GM08714 (cell line): ENCODE data around the gene SLX9.

Source experiments
- H3K4me3 ChIP-seq: fragments of 200-500 bp; sonication (Bioruptor generic); 2 replicates; pipeline ENCODE4 v1.5.1; 2014; ENCODE audit warnings: mild to moderate bottlenecking, low read length, inconsistent platforms
- ZNF274 ChIP-seq: IDR thresholded peaks from 2 replicates; pipeline ENCODE4 v1.6.1; 2012; ENCODE audit warnings: mild to moderate bottlenecking, low read depth, low read length

Gene SLX9, protein sequence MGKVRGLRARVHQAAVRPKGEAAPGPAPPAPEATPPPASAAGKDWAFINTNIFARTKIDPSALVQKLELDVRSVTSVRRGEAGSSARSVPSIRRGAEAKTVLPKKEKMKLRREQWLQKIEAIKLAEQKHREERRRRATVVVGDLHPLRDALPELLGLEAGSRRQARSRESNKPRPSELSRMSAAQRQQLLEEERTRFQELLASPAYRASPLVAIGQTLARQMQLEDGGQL

DNA sequence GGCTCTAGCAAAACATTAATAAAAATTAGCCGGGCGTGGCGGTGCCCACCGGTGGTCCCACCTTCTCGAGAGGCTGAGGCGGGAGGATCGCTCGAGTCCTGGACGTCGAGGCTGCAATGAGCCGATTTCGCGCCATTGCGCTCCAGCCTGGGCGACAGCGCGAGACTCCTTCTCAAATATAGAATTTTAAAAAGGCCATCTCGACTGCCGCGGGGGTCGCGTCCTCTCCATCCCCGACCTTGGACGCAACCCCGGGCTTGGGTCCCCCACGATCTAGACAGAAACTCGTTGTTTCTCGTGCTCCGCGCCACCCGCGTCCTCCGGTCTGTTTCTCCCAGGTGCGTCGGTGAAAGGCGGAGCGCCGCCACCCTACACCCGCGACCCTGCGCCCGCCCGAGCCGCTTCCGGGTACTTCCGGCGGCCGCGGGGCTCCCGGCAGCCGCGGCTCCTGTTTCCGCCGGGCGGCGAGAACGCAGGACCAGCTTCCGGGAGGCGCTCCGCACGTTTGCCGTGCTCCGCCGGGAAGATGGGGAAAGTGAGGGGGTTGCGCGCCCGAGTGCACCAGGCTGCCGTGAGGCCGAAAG is at the start of gene SLX9:
Gene SLX9, plus strand, starts transcription at position 498 of the 584 bp plus-strand sequence. Its CDS starts 29 bp downstream, at position 527.
- peak within 1 kb of the TSS; percentile 85 for H3K4me3 ChIP-seq
- no peak for TF ChIP-seq ZNF274

DNA sequence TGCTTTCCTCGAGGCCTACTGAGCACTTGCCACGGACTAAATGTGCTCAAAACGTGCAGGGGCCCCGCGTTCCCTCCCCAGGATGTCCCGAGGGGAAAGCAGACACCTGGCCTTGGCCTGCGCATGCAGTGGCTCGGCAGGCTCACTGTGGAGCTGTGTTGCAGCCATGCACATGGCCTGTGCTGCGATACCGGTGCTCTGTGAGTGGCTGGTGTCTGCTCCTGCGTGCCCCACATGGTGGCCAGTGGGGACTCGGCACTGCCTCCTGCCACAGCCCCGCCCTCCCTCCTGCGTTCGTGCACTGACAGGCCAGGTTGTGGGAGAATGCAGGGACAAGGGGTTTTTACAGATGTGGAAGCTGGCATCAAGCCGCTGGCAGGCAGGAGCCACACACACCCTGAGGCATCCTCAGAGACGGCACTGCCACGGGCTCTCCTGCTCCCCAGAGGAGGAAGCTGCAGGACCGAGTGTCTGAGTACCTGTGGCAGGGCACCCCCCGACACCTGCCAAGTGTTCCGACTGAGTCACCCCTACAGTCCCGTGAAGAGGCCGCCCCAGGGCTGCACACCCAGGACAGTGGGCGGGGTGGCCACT is 49.4 kb upstream of the SLX9 start:
- no peak overlapping the region for H3K4me3 ChIP-seq
- no peak for TF ChIP-seq ZNF274

DNA sequence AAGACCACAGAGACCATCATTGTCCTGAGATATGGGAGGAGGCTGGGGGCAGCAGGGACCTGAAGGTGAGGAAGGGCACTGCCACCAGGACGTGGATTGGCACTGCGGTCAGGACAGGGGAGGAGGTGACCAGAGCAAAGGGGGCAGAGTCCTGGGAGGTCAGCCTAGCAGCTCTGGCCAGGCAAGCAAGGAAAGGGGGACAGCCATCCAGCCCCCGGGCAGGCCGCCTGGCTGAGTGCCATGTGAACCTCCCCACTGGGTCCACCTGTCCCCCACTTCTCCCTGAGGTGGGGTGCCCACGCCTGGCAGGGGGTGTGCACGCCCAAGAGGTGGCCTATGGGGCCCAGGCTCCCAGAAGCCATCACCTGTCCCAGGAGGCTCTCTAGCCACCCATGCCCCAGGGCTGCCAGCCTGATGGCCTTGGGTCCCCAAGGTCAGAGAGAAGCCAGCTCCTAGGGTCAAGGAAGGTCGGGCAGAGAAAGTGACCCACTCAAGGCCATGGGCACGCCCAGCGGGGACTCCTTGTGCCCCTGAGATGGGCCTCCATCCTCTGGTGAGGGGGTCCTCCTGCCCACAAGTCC is 48.8 kb upstream of the SLX9 start:
- no peak overlapping the region for H3K4me3 ChIP-seq
- no peak for TF ChIP-seq ZNF274

DNA sequence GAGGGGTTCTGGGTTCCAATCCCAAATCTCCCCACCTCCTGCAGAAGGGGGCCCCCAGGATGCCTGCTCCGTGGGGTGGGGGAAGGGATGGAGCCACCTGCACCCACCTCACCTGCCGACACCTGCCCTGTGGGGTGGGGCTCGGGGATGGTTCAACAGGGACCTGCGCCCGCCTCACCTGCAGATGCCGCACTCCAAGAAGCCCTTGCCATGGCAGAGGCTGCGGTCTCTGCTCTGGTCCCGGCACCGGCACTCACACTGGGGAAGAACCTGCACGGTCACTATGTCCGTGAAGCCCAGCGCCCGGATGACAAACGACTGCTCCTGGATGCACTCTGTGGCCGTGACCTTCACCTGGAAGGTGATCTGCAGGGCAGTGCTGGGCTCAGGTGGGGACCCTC is 48.2 kb upstream of the SLX9 start:
- no peak for TF ChIP-seq ZNF274
- H3K4me3 ChIP-seq = no peak overlapping the region

DNA sequence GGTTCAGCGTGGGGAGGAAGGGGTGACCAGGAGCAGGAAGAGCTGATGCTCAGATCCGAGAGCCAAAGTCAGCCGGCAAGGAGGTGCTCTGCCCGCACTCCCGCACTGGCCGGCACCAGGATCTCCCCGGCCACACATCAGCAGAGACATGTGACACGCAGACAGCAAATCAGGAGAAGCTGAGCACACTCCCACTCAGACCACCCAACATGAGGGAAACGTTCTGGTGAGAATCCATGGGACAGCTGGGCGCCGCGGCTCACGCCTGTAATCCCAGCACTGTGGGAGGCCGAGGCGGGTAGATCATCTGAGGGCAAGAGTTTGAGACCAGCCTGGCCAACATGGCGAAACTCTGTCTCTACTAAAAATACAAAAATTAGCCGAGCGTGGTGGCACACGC is 47.7 kb upstream of the SLX9 start:
- H3K4me3 ChIP-seq = no peak overlapping the region
- TF ChIP-seq ZNF274 = no peak

DNA sequence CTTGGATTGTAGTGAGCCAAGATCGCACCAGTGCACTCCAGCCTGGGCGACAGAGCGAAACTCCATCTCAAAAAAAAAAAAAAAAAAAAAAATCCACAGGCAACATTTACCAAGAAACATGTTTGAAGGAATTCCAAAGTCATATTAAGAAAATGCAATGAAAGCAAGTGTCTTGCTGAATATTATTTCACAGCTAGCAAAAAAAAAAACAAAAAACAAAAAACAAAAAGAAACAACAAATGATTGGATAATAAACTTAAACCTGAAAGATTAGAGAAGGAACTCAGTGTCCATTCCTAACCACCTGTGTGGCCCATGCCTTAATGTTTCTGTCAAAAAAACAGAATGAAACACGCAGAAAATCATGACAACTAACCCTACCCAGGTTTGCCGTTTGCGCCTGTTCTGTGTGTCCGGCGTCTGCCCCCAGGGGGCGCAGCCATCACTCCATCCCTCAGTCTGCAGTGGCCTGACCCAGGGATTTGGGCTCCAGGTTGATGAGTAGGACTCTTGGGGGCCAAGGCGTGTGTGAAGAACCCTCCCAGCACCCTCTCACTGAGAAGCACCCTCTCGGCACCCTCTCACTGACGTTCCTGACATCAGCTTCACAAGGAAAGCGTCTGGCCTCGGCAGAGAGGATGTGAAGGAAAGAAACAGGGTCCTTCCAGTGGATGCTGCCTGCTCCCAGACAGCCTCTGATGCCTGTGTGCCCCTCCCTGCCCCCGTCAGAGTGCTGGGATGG is 47.1 kb upstream of the SLX9 start:
- TF ChIP-seq ZNF274 = no peak

DNA sequence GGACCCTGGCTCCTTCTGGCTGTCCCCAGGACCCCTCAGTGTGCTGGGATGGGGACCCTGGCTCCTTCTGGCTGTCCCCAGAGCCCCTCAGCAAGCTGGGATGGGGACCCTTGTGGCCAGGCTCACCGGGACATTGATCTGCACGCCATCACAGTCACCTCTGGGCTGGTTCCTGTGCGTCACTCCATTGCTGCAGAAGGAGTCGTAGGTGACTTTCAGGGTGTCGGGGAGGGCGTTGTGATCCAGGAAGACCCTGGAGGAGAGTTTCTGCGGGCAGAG is 46.6 kb upstream of the SLX9 start:
- no peak overlapping the region for H3K4me3 ChIP-seq
- no peak for TF ChIP-seq ZNF274

More for the DNA sequence above, 47.1 kb upstream of the SLX9 start:
- H3K4me3 ChIP-seq = no peak overlapping the region

DNA sequence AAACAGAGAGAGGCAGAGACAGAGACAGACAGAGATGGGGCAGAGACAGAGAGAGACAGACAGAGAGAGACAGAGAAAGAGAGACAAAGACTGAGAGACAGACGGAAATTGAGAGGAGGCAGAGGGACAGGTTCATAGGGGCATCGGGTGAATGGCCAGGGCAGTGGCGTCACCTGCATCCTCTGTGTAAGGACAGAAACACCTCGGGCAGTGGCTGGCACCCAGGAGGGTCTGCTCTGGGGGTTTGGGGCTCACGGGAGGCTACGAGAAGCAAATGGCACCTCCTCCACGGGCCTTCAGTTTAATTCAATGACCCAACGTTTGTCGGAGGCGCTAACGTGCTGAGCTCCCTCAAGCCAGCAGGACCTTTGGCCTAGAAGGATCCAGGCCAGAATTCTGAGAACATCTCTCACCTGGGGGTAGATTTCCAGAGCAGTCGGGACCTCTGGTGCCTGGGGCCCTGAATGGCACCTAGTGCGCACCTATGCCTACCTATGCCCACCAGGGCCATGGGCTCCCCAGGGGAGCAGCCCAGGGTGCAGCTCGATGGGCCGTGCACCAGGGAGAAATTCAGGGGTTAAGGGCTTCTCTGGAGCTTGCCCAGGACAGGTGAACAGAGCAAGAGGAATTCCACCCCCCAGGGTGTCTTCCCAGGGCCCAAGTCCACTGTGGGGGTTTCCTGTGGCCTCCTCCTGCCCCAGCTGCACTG is 45.7 kb upstream of the SLX9 start:
- no peak for TF ChIP-seq ZNF274
- H3K4me3 ChIP-seq = no peak overlapping the region

DNA sequence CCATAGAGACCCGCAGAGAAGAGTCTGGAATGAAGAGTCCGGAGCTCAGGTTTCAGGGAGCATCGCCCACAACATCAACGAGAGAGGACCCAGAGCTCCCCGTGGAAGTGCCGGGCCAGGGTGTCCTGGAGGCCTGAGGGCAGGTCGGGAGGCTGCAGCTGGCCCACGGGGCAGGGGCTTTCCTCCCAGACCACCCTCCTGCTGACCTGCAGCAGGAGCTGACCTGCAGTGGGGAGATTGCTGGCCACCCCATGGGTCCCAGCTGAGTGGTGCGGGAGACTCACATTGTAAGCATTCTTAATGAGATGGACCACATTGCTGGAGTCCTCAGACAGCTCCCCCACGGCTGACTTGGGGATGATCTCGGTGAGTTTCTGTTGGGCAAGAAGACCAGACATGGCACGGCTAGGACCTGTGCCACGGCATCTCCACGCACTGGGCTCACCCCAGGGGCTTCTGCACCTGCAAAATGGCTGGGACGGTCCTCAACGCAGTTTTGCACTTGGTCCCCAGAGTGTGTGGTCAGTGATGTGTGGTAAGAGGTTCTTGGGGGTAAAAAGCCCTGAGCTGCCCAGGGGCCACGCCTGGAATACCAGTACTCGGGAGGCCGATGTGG is 45.0 kb upstream of the SLX9 start:
- TF ChIP-seq ZNF274 = no peak
- no peak overlapping the region for H3K4me3 ChIP-seq

DNA sequence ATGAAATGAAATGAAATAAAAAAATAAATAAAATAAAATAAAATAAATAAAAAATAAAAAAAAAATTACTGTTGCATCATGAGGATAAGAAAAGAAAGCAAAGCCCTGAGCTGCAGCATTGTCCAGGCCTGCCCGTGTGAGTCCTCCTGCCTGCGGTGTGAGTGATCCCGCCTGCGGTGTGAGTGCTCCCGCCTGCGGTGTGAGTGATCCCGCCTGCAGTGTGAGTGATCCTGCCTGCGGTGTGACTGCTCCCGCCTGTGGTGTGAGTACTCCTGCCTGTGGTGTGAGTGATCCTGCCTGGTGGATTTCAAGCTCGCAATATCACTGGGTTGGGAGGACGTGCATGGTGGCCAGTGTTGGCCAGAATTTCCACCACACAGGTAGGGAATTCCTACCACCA is 44.0 kb upstream of the SLX9 start:
- TF ChIP-seq ZNF274 = no peak
- H3K4me3 ChIP-seq = no peak overlapping the region

DNA sequence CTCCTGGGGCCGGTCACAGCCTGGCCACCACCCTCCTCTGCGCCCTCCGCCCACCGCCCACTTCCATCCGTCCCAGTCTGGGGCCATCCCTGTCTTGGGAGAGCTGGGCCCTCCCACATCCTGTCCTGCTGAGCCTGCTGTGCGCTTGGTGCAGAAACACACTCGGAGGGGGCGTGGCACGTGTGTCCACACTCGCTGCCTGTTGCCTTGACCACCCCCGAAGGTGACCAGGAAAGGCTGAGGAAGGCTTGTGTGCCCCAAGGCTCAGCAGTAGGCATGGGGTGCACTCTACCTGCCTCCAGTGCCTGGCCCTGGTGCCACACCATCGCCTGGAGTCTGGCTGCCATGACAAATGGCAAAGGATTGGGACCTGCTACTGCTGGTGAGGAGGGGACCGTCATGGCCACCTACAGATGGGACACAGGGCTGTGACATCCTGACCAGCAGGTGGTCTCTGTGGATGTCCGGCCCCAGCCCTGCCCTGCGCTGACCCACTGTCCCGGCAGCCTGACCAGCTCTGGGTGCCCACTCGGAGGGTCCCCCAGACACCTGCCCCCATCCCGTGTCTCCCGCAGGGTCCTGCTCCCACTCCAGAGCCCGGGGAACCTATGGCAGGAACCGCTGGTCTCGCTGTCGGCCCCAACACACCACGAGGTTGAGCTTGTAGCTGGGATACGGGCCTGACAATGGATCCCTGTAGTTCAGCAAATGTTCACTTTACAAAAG is 43.1 kb upstream of the SLX9 start:
- no peak overlapping the region for H3K4me3 ChIP-seq
- TF ChIP-seq ZNF274 = no peak

DNA sequence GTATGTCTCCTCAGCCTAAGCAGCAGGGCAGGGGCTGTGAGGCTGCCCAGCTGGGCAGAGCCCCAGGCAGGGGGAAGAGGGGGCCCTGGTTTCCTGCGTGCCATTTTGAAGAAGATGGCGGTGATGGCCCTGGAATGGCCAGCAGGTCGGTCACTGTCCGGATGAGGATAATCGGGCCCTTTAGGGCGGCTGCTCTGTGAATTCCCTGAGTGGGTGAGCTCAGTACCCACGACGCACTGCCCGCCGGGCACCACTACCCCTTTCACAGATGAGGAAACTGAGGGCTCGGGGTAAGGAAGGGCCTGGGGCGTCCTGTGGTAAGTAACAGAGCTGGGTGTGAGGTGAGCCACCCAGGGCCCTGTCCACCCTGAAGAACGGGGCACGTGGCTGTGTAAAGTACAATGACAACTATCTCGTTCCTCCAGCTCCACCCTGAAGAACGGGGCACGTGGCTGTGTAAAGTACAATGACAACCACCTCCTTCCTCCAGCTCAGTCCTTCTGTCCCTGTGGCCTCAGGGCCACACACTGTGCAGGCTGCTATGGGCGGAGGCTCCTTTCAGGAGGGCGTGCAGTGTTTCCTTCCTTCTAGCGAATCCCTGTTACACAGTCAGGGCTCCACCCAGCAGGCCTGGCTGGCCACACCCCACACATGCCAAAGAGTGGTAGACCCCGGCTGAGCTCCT is 42.4 kb upstream of the SLX9 start:
- no peak overlapping the region for H3K4me3 ChIP-seq
- TF ChIP-seq ZNF274 = no peak

DNA sequence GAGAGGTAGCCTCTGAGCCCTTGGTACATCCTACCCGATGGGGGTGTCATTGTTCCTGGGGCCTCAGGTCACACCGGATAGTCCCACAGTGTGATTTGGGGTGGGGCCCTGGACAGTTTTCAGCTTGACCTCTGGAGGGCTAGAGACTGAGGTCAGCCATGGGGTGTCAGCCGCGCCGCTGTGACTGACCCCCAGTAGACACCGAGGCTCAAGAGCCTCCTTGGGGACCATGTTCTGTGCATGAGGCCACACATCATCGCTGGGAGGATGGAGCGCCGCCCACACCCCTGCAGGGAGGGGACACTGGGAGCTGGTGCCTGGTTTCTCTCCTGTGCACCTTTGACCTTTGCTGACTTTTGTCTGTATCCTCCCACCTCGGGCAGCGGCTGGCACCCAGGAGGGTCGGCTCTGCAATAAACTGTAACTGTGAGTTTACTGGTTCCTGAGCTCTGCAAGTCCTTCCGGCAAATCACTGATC is 41.8 kb upstream of the SLX9 start:
- H3K4me3 ChIP-seq = no peak overlapping the region
- TF ChIP-seq ZNF274 = no peak
